GM06990 (cell line): ENCODE results near the gene CMTM2.
"Not testable (repeated sequence)": the region's sequence is repeated elsewhere in the genome, so short reads cannot be mapped to it uniquely, and the experiment has no call there.

ENCODE experiments used
- DNase-seq: peaks from one replicate; pipeline ENCODE4 v3.0.0-alpha.2; 2011; ENCODE audit not compliant: insufficient read length; ENCODE audit errors: extremely low read depth
- H3K27me3 ChIP-seq: replicated peaks from 2 replicates; pipeline ENCODE4 v1.6.0; 2011; ENCODE audit warnings: low read length; ENCODE audit not compliant: control insufficient read depth, insufficient read depth
- H3K36me3 ChIP-seq: 2 replicates; pipeline ENCODE4 v1.5.1; 2011; ENCODE audit warnings: low read length; ENCODE audit not compliant: control insufficient read depth, insufficient read depth
- H3K4me3 ChIP-seq: replicated peaks from 2 replicates; pipeline ENCODE4 v1.5.1; 2011; ENCODE audit warnings: low read depth, mild to moderate bottlenecking, control low read depth, low read length
- TF ChIP-seq, protein P1 (sequence below): IDR thresholded peaks from 2 replicates; pipeline ENCODE4 v1.5.1; 2011; ENCODE audit warnings: low read length, control low read depth, mild to moderate bottlenecking, inconsistent platforms; ENCODE audit not compliant: insufficient read depth, poor library complexity, severe bottlenecking

CMTM2 gene

DNA sequence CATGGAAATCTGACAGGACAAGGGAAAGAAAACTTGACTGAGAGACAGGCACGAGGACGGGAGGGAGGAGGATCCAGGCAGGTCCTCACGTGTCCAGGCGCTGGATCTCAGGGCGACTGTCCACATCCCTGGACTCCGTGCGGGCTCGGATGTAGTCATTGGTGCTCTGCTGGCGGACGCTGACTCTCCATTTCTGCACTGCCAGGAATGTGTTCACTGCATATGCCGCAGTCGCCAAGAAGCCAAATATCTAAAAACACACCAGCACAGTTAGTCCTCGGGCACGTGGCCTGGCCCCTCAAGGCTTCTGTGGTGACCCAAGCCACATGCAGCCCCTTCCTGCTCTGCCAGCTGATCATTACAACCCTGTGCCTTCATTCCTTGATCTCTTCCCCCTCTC is 42.7 kb downstream of the CMTM2 start:
- DNase-seq, result no peak
- H3K36me3 ChIP-seq, result no peaks in the 10 kb centered on the region
- no peak overlapping the region for H3K4me3 ChIP-seq
- TF ChIP-seq, protein P1, sequence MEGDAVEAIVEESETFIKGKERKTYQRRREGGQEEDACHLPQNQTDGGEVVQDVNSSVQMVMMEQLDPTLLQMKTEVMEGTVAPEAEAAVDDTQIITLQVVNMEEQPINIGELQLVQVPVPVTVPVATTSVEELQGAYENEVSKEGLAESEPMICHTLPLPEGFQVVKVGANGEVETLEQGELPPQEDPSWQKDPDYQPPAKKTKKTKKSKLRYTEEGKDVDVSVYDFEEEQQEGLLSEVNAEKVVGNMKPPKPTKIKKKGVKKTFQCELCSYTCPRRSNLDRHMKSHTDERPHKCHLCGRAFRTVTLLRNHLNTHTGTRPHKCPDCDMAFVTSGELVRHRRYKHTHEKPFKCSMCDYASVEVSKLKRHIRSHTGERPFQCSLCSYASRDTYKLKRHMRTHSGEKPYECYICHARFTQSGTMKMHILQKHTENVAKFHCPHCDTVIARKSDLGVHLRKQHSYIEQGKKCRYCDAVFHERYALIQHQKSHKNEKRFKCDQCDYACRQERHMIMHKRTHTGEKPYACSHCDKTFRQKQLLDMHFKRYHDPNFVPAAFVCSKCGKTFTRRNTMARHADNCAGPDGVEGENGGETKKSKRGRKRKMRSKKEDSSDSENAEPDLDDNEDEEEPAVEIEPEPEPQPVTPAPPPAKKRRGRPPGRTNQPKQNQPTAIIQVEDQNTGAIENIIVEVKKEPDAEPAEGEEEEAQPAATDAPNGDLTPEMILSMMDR, result no peak
- H3K27me3 ChIP-seq, result no peaks in the 10 kb centered on the region; the same call in none of the 2 replicates

DNA sequence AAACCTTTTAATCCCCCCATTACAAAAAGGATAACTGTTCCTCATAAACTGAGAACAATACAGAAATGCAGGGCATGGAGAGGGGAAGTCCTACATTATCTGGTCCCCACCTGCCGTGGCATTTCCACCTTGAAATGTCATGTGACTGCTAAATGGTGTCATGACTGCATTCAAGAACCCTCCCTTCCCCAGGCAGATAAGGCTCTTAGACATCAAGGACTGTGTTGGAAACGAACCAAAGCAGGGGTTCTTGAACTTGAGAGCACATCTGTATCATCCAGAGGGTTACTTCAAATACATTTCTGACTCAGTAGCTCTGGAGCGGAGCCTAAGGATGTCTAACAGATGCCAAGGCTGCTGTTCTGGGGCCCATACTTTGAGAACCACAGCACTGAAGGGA is 43.6 kb downstream of the CMTM2 start:
- no peak overlapping the region for H3K4me3 ChIP-seq
- no peaks in the 10 kb centered on the region for H3K36me3 ChIP-seq
- TF ChIP-seq, protein P1, result no peak
- H3K27me3 ChIP-seq, result no peaks in the 10 kb centered on the region; the same call in none of the 2 replicates
- no peak for DNase-seq

DNA sequence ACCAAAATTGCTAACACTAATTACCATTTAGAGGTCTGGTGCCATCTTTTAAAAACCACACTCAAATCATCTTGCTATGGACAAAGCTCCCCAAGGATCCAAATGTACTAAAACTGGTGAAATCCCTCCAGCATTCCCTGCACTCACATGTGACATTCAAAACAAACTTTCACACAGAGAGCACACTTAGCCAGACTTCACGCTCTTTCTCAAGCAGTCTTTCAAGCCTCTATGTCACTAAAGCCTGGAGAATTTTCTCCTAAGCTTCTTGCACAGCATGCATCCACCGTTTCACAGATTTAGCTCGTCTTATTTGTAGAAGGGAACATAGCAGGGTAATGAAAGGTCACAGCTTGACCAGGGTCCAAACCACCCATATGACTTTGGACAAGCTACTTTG is 44.5 kb downstream of the CMTM2 start:
- TF ChIP-seq, protein P1, result no peak
- Histone ChIP-seq H3K4me3 (no peak overlapping the region), H3K36me3 (no peaks in the 10 kb centered on the region), H3K27me3 (no peaks in the 10 kb centered on the region; the same call in none of the 2 replicates)
- DNase-seq, result no peak

DNA sequence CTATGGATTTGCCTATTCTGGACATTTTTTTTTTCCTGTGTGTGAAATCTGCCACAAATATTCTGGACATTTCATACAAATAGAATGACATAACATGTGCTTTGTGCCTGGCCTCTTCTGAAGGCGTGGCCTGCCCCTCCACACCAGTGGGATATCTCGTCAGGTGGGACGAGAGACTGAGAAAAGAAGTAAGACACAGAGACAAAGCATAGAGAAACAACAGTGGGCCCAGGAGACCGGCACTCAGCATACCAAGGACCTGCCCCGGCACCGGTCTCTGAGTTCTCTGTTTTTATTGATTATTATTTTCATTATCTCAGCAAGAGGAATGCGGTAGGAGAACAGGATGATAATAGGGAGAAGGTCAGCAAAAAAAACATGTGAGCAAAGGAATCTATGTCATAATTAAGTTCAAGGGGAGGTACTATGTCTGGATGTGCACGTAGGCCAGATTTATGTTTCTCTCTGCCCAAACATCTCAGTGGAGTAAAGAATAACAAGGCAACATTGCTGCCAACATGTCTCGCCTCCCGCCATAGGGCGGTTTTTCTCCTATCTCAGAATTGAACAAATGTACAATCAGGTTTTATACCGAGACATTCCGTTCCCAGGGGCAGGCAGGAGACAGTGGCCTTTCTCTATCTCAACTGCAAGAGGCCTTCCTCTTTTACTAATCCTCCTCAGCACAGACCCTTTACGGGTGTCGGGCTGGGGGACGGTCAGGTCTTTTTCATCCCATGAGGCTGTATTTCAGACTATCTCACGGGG is 48.5 kb downstream of the CMTM2 start:
- H3K36me3 ChIP-seq, DNase-seq, H3K27me3 ChIP-seq, H3K4me3 ChIP-seq: not testable (repeated sequence)

DNA sequence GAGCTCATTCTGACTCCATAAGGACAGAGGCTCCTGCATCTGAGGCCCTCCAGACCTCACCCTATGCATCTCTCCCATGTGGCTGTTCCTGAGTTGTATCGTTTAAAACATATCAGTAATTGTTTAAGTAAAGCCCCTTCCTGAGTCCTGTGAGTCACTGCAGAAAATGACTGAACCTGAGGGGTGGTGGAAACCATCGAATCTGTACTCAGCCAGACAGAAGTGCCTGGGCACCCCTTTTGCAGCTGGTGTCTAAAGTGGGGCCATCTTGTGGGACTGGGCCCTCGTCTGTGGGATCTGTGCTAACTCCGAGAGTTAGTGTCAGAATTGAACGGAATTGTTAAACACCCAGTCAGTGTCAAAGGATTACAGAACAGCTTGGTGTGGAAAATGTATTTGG is 50.6 kb downstream of the CMTM2 start:
- TF ChIP-seq, protein P1, result no peak
- Histone ChIP-seq H3K4me3 (no peak overlapping the region), H3K36me3 (no peaks in the 10 kb centered on the region), H3K27me3 (no peaks in the 10 kb centered on the region)
- DNase-seq, result no peak

DNA sequence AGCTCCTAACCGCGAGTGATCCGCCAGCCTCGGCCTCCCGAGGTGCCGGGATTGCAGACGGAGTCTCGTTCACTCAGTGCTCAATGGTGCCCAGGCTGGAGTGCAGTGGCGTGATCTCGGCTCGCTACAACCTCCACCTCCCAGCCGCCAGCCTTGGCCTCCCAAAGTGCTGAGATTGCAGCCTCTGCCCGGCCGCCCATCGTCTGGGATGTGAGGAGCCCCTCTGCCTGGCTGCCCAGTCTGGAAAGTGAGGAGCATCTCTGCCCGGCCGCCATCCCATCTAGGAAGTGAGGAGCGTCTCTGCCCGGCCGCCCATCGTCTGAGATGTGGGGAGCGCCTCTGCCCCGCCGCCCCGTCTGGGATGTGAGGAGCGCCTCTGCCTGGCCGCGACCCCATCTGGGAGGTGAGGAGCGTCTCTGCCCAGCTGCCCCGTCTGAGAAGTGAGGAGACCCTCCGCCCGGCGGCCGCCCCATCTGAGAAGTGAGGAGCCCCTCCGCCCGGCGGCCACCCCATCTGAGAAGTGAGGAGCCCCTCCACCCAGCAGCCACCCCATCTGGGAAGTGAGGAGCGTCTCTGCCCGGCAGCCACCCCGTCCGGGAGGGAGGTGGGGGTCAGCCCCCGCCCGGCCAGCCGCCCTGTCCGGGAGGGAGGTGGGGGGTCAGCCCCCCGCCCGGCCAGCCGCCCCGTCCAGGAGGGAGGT is 51.4 kb downstream of the CMTM2 start:
- not testable (repeated sequence) for H3K4me3 ChIP-seq, H3K36me3 ChIP-seq, DNase-seq, H3K27me3 ChIP-seq

DNA sequence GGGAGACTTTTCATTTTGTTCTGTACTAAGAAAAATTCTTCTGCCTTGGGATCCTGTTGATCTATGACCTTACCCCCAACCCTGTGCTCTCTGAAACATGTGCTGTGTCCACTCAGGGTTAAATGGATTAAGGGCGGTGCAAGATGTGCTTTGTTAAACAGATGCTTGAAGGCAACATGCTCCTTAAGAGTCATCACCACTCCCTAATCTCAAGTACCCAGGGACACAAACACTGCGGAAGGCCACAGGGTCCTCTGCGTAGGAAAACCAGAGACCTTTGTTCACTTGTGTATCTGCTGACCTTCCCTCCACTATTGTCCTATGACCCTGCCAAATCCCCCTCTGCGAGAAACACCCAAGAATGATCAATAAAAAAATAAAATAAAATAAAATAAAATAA is 52.3 kb downstream of the CMTM2 start:
- not testable (repeated sequence) for H3K4me3 ChIP-seq, H3K36me3 ChIP-seq, DNase-seq, H3K27me3 ChIP-seq
